IgD-negative memory B cell (primary cell): ENCODE data around the gene SDCCAG8. TPM values are rescaled to one million over a fixed set of nuclear protein-coding genes. Genes with fewer than 3 reads are reported as not detected.
A peak's percentile ranks its signal among the peaks of the same experiment; 100 is the strongest.

Experiments used
- H3K27ac Mint-ChIP-seq, 3 donors: one replicate each; pipeline ENCODE4 v1.8.0; 2020 to 2022; ENCODE audit warnings: mild to moderate bottlenecking in 3 of 3, mixed read lengths in 3 of 3, moderate library complexity in 1 of 3
- H3K27me3 Mint-ChIP-seq: one replicate; pipeline ENCODE4 v1.8.0; 2021; ENCODE audit warnings: mixed read lengths
- H3K36me3 Mint-ChIP-seq: one replicate; pipeline ENCODE4 v1.8.0; 2020; ENCODE audit warnings: mild to moderate bottlenecking, mixed read lengths
- H3K4me1 Mint-ChIP-seq, 3 donors: one replicate each; pipeline ENCODE4 v1.8.0; 2020 to 2022; ENCODE audit warnings: mixed read lengths in 3 of 3, mild to moderate bottlenecking in 1 of 3
- H3K4me3 Mint-ChIP-seq, 4 donors: one replicate each; pipeline ENCODE4 v1.8.0; 2020 to 2022; ENCODE audit warnings: mild to moderate bottlenecking in 4 of 4, mixed read lengths in 4 of 4, moderate library complexity in 3 of 4
- H3K9me3 Mint-ChIP-seq, 3 donors: one replicate each; pipeline ENCODE4 v1.8.0; 2020 to 2021; ENCODE audit warnings: mixed read lengths in 3 of 3, mild to moderate bottlenecking in 1 of 3
- polyA plus RNA-seq: library from polyadenylated mRNA; unstranded; fragments of 300-500 nt; fragmentation: Illumina TruSeq; gene quantifications from one replicate; pipeline ENCODE4 v1.2.3, GENCODE V29; 2021

SDCCAG8 gene
- polyA plus RNA-seq, 1 donor from 2014 or later = 28.5 TPM

- Mint-ChIP-seq H3K27me3 (no peaks in the 10 kb centered on the region), H3K9me3 (no peaks in the 10 kb centered on the region), H3K27ac (no peak overlapping the region), H3K4me1 (peaks cover 29 to 48% (median 35%) of the 10 kb centered on the region in 3 donors), H3K36me3 (peaks cover 2% of the 10 kb centered on the region), H3K4me3 (no peak overlapping the region)
These were observed 8.9 kb downstream of the SDCCAG8 start for GRCh38 chr1:243264717-243265116.

DNA sequence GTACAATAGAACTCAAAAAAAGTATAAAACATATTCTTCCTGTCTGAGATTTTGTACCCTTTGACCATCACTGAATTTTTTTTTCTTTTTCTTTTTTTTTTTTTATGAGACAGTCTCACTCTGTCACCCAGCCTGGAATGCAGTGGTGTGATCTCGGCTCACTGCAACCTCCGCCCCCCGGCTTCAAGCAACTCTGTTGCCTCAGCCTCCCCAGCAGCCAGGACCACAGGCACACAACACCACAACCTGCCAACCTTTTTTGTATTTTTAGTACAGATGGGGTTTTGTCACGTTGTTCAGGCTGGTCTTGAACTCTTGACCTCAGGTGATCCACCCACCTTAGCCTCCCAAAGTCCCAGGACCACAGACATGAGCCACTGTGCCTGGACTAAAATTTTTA is 10.4 kb downstream of the SDCCAG8 start:
- Mint-ChIP-seq H3K4me3 (no peak overlapping the region), H3K9me3 (no peaks in the 10 kb centered on the region), H3K27ac (no peak overlapping the region), H3K36me3 (peaks cover 2% of the 10 kb centered on the region), H3K4me1 (peaks cover 37 to 45% (median 42%) of the 10 kb centered on the region in 3 donors), H3K27me3 (no peaks in the 10 kb centered on the region)

DNA sequence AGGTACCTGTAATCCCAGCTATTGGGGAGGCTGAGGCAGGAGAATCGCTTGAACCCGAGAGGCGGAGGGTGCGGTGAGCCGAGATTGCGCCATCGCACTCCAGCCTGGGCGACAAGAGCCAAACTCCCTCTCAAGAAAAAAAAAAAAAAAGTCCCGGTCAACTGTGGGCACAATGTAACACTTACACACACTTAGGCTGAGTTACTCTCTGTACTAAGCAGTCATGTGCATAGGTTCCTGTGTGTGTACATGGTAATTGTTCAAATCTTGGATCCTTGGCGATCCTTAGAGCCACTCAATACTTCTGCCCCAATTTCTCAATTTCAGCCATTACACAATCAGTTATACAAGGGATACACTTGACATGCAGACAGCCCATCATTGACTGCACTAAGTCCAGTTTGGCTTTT is 11.6 kb downstream of the SDCCAG8 start:
- Mint-ChIP-seq H3K4me1 (peaks cover 37 to 42% (median 41%) of the 10 kb centered on the region in 3 donors), H3K4me3 (peak overlapping the region in 2 of 4 donors; percentile 37 to 91), H3K36me3 (peaks cover 2% of the 10 kb centered on the region), H3K9me3 (no peaks in the 10 kb centered on the region), H3K27me3 (no peaks in the 10 kb centered on the region), H3K27ac (peak overlapping the region in 2 of 3 donors; percentile 9 to 47)

DNA sequence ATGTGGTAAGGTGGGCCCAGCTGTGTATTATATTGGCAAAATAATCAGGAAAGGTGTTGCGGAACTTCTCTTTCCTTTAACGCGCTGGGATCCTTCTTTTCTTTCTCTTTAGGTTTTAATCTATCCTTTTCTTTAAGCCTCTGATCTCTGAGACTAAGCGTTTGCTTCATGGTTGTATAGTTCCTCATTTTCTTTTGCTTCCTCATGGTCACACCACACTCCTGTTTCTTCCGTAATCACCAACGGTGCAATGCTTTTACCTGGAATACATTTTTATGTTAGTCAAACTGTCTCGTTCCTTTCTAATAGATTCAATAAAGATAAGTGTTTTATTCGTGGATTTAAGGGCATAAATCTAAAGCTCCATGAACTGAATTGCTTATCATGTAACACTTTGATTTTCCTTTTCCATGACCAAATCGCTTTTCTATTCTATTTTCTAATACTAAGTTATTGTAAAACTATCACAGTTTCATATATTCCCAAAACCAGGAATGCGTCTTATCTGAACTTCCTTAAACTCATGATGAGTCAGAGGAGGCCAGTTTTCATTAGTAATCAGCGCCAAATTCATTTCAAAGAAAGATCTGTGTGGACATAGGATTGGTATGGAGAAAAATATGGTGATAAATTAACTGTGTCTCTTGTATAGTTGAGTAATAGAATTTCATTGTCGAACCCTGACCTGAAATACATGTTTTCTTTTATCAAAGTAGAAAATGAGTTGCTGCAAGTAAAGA is 12.2 kb downstream of the SDCCAG8 start:
- Mint-ChIP-seq H3K27me3 (no peaks in the 10 kb centered on the region), H3K27ac (peak overlapping the region in 2 of 3 donors; percentile 9 to 47), H3K36me3 (peaks cover 2% of the 10 kb centered on the region), H3K9me3 (no peaks in the 10 kb centered on the region), H3K4me1 (peaks cover 37 to 42% (median 41%) of the 10 kb centered on the region in 3 donors), H3K4me3 (peak overlapping the region in 3 of 4 donors; percentile 37 to 91 (median 73))

DNA sequence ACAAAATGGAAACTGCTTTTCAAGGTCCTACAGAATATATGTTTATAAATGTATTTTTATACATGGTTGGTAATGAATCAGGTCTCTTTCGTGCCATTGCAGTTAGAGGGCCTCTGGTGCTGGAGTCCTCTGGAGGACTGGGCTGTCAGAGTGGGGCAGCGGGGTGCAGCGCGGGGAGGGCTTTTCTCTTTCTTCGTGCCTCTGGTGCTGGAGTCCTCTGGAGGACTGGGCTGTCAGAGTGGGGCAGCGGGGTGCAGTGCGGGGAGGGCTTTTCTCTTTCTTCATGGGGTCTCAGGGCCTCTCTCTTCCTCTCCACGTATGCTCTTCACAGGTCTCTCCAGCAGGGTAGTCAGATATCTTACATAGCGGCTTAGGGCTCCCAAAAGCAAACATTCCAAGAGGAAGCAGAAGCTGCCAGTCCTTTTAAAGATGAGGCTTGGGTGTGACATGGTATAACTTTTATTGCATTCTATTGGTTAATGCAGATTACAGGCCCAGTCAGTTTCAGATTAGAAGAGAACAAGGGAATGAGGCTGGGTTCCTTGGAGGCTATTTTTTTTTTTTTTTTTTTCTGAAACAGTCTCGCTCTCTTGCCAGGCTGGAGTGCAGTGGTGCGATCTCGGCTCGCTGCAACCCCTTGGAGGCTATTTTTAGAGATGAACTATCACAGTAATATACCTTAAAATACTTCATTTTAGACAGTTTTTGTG is 13.1 kb downstream of the SDCCAG8 start:
- Mint-ChIP-seq H3K4me3 (peak overlapping the region; percentile 62 to 93 (median 74)), H3K9me3 (no peaks in the 10 kb centered on the region), H3K36me3 (no peaks in the 10 kb centered on the region), H3K27me3 (no peaks in the 10 kb centered on the region), H3K4me1 (peaks cover 34 to 40% (median 35%) of the 10 kb centered on the region in 3 donors), H3K27ac (peak overlapping the region in 1 of 3 donors; percentile 65)

DNA sequence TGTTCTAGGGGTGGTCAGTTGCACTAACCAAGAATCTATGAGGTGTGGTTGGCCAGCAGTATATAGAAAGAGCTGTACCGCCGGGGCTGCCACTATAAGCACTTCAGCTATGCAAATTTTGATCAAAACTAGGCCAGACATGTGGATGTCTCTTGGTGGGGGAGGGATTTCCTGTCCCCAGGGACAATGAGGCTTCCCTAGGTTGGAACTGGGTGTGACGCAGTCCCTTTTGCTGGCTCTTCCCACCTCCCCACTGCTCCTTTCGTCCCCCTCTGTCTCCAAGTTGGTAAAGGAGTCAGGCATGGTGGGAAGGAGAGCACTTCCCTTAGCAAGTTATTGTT is 13.6 kb downstream of the SDCCAG8 start:
- Mint-ChIP-seq H3K27ac (peak overlapping the region in 1 of 3 donors; percentile 65), H3K27me3 (no peaks in the 10 kb centered on the region), H3K4me1 (peaks cover 32 to 38% (median 33%) of the 10 kb centered on the region in 3 donors), H3K9me3 (no peaks in the 10 kb centered on the region), H3K4me3 (peak overlapping the region; percentile 62 to 93 (median 74)), H3K36me3 (no peaks in the 10 kb centered on the region)

- peak overlapping the region in 2 of 3 donors; percentile 21 to 65 for H3K27ac Mint-ChIP-seq
- H3K9me3 Mint-ChIP-seq = no peaks in the 10 kb centered on the region
- H3K4me3 Mint-ChIP-seq = peak overlapping the region in 2 of 4 donors; percentile 7 to 93
- H3K36me3 Mint-ChIP-seq = peaks cover 7% of the 10 kb centered on the region
- H3K27me3 Mint-ChIP-seq = no peaks in the 10 kb centered on the region
- H3K4me1 Mint-ChIP-seq = peaks cover 28 to 32% (median 32%) of the 10 kb centered on the region in 3 donors
These were observed 14.4 kb downstream of the SDCCAG8 start for GRCh38 chr1:243270097-243270864.

DNA sequence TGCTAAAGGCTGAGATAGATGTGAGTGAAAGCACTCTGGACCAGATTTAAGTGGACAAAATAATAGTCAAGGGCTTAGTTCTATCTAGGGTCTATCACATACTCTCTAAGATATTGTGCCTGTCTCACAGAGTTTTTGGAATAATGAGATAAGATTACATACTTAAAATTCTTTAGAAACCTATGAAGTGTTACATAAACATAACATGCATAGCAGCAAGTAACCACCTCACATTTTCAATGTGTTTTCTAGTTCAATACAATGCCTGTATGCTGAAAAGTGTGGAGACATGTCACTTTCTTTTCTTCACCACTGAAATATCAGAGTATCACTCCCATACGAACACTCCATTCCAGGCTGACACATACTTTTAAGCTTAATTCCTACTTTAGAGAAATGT is 16.2 kb downstream of the SDCCAG8 start:
- H3K4me3 Mint-ChIP-seq = no peak overlapping the region
- H3K27ac Mint-ChIP-seq = no peak overlapping the region
- no peaks in the 10 kb centered on the region for H3K27me3 Mint-ChIP-seq
- H3K36me3 Mint-ChIP-seq = peaks cover 9% of the 10 kb centered on the region
- peaks cover 28 to 32% (median 32%) of the 10 kb centered on the region in 3 donors for H3K4me1 Mint-ChIP-seq
- no peaks in the 10 kb centered on the region for H3K9me3 Mint-ChIP-seq

- no peak overlapping the region for H3K27ac Mint-ChIP-seq
- no peaks in the 10 kb centered on the region for H3K9me3 Mint-ChIP-seq
- H3K27me3 Mint-ChIP-seq = no peaks in the 10 kb centered on the region
- no peak overlapping the region for H3K4me3 Mint-ChIP-seq
- H3K4me1 Mint-ChIP-seq = peaks cover 28 to 32% (median 32%) of the 10 kb centered on the region in 3 donors
- peaks cover 12% of the 10 kb centered on the region for H3K36me3 Mint-ChIP-seq
These were observed 16.6 kb downstream of the SDCCAG8 start for GRCh38 chr1:243272401-243272800.

DNA sequence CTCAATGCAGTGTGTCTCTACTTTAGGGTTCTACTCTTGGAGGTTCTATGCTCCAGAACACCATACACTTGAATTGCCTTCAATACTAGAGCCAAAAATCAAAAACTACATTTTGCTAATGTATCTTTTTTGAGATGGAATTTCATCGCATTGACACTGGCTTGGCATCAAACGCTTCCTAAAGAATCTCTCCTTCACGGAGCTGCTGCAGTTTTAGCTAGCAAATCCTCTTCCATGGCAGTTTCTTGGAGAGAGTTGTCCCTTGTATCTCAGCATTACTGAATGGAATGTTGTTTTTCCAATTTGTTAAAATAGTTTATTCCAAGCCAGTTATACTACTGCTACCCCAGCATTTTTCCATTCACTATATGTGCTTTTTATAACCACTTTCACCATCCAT is 17.7 kb downstream of the SDCCAG8 start:
- peak overlapping the region in 1 of 3 donors; percentile 59 for H3K27ac Mint-ChIP-seq
- H3K36me3 Mint-ChIP-seq = peaks cover 16% of the 10 kb centered on the region
- no peaks in the 10 kb centered on the region for H3K27me3 Mint-ChIP-seq
- H3K9me3 Mint-ChIP-seq = peaks cover 0 to 1% (median 0%) of the 10 kb centered on the region in 3 donors
- H3K4me1 Mint-ChIP-seq = peaks cover 18 to 22% (median 22%) of the 10 kb centered on the region in 3 donors
- H3K4me3 Mint-ChIP-seq = no peak overlapping the region

DNA sequence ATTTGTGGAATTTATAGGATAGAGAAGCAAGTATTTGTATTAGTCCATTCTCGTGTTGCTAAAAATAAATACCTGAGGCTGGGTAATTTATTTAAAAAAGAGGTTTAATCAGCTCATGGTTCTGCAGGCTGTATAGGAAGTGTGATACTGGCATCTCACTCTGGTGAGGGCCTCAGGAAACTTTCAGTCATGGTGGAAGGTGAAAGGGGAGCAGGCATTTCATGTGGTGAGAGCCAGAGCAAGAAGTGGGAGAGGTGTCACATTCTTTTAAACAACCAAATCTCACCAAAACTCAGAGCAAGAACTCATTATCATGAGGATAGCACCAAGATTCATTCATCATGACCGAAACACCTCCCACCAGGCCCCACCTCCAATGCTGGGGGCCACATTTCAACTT is 18.1 kb downstream of the SDCCAG8 start:
- H3K4me1 Mint-ChIP-seq = peaks cover 15 to 18% (median 18%) of the 10 kb centered on the region in 3 donors
- H3K36me3 Mint-ChIP-seq = peaks cover 16% of the 10 kb centered on the region
- peak overlapping the region in 2 of 3 donors; percentile 27 to 59 for H3K27ac Mint-ChIP-seq
- H3K27me3 Mint-ChIP-seq = no peaks in the 10 kb centered on the region
- H3K4me3 Mint-ChIP-seq = no peak overlapping the region
- H3K9me3 Mint-ChIP-seq = peaks cover 0 to 1% (median 0%) of the 10 kb centered on the region in 3 donors

GRCh38 chr1:243275316-243275715 is 19.5 kb downstream of the SDCCAG8 start:
- Mint-ChIP-seq H3K36me3 (peaks cover 16% of the 10 kb centered on the region), H3K9me3 (peaks cover 0 to 1% (median 0%) of the 10 kb centered on the region in 3 donors), H3K27me3 (no peaks in the 10 kb centered on the region), H3K4me1 (peaks cover 5 to 7% (median 6%) of the 10 kb centered on the region in 3 donors), H3K4me3 (no peak overlapping the region), H3K27ac (no peak overlapping the region)

- Mint-ChIP-seq H3K27me3 (no peaks in the 10 kb centered on the region), H3K4me1 (peaks cover 7 to 10% (median 7%) of the 10 kb centered on the region in 3 donors), H3K9me3 (peaks cover 0 to 3% (median 2%) of the 10 kb centered on the region in 3 donors), H3K4me3 (no peak overlapping the region), H3K36me3 (peaks cover 22% of the 10 kb centered on the region), H3K27ac (peak overlapping the region in 1 of 3 donors; percentile 76)
These were observed 24.8 kb downstream of the SDCCAG8 start for GRCh38 chr1:243280571-243281129.

DNA sequence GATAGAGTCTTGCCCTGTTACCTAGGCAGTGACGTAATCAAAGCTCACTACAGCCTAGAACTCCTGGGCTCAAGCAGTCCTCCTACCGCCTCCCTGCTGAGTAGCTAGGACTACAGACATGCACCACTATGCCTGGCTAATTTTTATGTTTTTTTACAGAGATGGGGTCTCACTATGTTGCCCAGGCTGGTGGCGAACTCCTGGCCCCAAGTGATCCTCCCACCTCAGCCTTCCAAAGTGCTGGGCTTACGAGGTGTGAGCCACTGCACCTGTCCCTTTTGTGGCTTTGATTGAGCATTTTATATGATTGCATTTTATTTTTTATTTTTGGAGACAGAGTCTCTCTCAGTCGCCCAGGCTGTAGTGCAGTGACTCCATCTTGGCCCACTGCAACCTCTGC is 25.8 kb downstream of the SDCCAG8 start:
- Mint-ChIP-seq H3K27ac (peak overlapping the region in 1 of 3 donors; percentile 19), H3K4me1 (peaks cover 12 to 15% (median 13%) of the 10 kb centered on the region in 3 donors), H3K27me3 (no peaks in the 10 kb centered on the region), H3K36me3 (peaks cover 20% of the 10 kb centered on the region), H3K4me3 (no peak overlapping the region), H3K9me3 (peaks cover 0 to 3% (median 2%) of the 10 kb centered on the region in 3 donors)
